LNCaP clone FGC (cell line): Measurements from ENCODE around the gene PACS2.

Experiments
- DNase-seq: peaks from one replicate; pipeline ENCODE4 v3.0.0-alpha.2; 2011; ENCODE audit warnings: low read depth
- H3K4me3 ChIP-seq: 2 replicates; pipeline ENCODE4 v1.5.1; 2011; ENCODE audit warnings: mild to moderate bottlenecking, low read depth, low read length, control low read depth
- CTCF ChIP-seq: IDR thresholded peaks from 2 replicates; pipeline ENCODE4 v1.5.1; 2012; ENCODE audit warnings: mild to moderate bottlenecking; ENCODE audit not compliant: control insufficient read depth, insufficient read depth; ENCODE audit errors: extremely low read depth

Gene PACS2

GRCh38 chr14:105376521-105377440 lies 62.2 kb downstream of the PACS2 start:
- no peak for TF ChIP-seq CTCF
- DNase-seq, result no peak
- H3K4me3 ChIP-seq, result no peak overlapping the region

DNA sequence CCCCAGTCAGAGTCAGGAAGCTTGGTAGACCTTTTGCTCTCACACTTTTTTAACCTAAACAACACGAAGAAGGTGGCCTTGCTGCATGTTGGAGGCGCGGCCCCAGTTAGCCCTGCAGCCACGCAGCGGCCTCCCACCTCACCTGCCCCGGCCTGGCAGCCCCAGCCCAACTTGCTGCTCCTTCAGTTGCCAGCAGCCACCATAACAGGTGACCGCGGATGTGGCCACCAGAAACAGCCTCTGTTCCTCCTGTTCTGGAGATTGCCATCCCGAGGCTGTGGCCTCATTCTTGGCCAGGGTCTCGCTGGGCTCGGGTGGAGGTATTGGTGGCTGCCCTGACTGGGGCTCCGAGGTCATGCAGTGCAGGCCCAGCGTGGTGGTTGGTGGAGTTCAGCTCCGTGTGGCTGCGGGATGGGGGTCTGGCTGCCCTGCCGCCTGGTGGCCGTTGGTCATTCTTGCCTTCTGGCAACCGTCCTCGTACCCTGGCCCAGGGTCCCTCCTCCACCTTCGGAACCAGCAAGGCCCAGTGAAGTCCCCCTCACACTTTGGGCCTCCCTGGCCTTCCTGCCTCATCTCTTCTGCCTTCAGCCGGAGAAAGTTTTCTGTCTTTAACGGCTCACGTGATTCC lies 63.1 kb downstream of the PACS2 start:
- no peak overlapping the region for H3K4me3 ChIP-seq
- no peak for TF ChIP-seq CTCF
- no peak for DNase-seq

GRCh38 chr14:105378199-105378598 lies 63.7 kb downstream of the PACS2 start:
- DNase-seq, result no peak
- no peak overlapping the region for H3K4me3 ChIP-seq
- no peak for TF ChIP-seq CTCF

DNA sequence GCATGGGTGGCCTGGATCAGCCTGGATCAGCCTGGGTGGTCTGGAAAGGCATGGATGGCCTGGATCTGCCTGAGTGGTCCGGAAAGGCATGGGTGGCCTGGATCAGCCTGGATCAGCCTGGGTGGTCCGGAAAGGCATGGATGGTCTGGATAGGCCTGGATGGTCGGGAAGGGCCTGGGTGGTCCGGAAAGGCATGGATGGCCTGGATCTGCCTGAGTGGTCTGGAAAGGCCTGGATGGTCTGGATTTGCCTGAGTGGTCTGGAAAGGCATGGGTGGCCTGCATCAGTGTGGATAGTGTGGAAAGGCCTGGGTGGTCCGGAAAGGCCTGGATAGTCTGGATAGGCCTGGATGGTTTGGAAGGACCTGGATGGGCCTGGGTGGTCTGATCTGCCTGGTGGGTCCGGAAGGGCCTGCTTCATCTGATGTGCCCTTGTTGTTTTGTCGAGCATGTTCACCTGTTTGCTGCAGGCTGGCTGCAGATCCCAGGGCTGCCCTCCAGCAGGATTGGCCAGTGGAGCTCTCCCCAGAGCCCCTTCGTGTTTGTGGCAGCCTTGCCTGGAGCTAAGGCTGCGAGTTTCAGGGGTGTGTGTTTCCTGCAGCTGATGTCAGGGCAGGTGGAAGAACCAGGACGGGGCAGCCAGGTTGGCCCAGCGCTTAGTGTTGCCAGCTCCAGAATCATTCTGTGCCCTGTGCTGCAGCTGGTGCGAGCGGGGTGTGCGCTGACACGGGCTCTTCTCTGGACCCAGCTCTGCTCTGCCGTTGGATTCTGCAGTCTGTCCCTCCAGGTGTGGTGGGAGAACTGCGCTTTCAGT lies 64.5 kb downstream of the PACS2 start:
- DNase-seq, result no peak
- no peak for TF ChIP-seq CTCF
- H3K4me3 ChIP-seq, result no peak overlapping the region

- DNase-seq, result no peak
- no peak for TF ChIP-seq CTCF
- no peak overlapping the region for H3K4me3 ChIP-seq
Measured at GRCh38 chr14:105379946-105380345, 65.4 kb downstream of the PACS2 start.

- no peak overlapping the region for H3K4me3 ChIP-seq
- DNase-seq, result no peak
- TF ChIP-seq CTCF, result no peak
Measured at GRCh38 chr14:105380756-105381155, 66.2 kb downstream of the PACS2 start.
